Activated gamma-delta T cell treated with Interleukin-2 at 50 U/mL for 16 hours (primary cell): ENCODE data around the gene HIGD1C.
"Not testable (repeated sequence)": the region's sequence is repeated elsewhere in the genome, so short reads cannot be mapped to it uniquely, and the experiment has no call there.

Experiments
- DNase-seq: peaks from one replicate; pipeline ENCODE4 v3.0.0-alpha.2; 2020

The HIGD1C gene

GRCh38 chr12:50934371-50934851, 17.9 kb upstream of the HIGD1C start:
- DNase-seq: no peak

GRCh38 chr12:50934981-50935807, 17.1 kb upstream of the HIGD1C start:
- DNase-seq: no peak

DNA sequence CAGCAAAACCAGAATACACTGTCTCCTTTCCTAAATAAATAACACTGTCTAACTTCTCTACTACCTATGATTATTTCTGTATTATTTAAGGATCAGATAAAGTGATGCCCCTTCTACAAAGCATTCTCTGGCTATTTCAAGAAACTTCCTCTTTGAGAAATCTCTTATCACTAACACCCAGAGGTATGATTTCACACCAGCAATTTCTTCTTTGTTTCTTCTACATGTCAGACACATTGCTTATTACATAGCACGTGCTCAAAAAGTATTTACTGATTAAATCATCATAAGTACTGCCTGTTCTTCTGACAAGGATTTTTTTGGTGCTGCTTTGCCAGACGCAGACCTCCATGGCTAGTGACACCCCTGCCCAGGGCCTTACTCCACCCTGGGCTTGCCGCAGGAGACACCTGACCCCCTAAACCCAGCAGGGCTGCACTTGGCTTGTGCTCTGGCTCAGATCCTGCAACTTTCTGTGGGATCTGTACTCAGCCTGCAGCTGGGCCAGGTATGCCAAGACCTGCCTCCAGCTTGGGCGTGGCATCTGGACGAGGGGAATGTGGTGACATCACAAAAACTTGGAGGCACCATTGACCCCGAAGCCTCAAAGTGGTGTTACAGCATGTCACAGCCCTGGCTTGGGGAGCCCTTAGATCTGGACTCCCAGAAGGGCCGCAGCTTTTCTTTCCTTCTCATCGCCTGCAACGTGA, 15.4 kb upstream of the HIGD1C start:
- DNase-seq: no peak

- no peak for DNase-seq
These were observed 14.7 kb upstream of the HIGD1C start for GRCh38 chr12:50937653-50938052.

DNA sequence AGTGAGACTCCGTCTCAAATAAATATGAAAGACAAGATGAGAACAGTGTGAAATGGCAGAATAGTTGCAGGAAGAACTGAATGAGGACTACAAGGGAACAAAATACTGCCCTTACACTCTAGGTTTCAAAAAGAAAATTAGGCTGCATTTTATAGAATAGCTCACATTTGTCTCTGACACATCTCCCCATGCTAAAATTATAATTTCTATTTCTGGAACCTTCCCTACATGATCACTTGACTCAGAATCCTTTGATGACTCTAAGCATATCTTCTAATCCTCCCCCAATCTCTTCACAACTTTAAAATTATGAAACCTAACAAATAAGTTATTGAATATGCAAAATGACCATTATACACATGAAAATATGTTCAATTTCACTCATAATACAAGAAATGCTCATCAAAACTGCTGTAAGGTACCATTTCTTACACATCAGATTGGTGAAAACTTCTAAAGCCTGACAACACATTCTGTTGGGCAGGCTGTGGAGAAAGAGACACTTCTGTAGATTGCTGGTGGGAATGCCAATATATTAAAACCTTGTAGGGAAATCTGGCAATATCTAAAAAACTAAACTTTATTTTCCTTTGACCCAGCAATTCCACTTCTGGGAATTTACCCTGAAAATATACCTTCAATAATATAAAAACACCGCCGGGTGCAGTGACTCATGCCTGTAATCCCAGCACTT, 4.3 kb upstream of the HIGD1C start:
- DNase-seq: no peak

DNA sequence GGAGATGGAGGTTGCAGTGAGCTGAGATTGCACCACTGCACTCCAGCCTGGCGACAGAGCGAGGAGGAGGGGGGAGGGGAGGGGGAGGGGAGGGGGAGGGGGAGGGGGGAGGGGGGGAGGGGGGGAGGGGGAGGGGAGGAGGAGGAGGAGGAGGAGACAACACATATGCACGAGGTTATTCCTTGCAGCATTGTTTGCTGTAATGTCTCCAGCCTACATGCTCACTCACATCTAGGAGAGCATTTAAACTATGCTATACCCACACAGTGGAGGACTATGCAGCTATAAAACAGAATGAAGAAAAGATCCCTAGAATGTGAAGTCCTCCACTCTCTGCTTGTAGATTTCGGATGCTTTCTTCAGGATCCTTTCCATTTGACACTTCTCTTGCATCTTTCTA, 3.5 kb upstream of the HIGD1C start:
- no peak for DNase-seq

- DNase-seq: no peak
These were observed 2.5 kb upstream of the HIGD1C start for GRCh38 chr12:50949801-50950302.

GRCh38 chr12:50951112-50951511, 1.2 kb upstream of the HIGD1C start:
- no peak for DNase-seq

GRCh38 chr12:50953047-50953446, 703 bp downstream of the HIGD1C start:
- DNase-seq: no peak

- DNase-seq: not testable (repeated sequence)
These were observed 2.4 kb downstream of the HIGD1C start for GRCh38 chr12:50954789-50955188.

DNA sequence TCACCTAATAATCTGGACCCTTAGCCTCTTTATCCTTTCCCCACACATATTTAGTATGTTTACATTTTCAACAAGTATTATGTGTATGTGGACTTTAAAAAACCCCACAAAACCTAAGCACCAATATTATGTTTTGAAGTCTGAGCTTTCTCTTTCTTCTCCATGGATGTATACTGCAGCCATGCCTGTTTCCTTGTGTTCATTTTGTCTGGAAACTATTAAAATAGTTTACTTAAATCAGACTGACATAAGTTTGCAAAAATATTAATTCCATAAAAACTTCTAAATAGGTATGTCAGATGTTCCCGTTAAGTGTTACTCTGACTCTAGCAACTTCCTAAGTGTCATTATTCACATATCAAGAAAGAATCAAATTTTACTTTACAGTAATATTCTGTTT, 2.9 kb downstream of the HIGD1C start:
- DNase-seq: no peak

DNA sequence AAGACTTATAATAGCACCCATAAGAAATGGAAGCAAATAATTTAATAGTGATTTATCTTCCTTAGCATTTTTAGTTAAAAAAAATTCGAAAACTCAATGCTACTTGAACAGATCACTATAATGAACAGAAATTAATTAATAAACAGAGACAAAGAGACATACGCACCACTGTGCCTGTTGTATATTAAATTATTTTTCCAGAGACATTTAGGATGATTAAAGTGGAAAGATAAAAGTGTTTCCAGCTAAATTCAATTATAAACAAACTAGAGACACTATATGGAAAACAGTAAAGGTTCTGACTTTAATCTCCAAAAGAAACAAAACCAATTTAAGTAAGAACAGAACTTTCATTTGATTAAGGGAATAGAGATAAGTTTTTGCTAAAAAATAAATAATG, 3.4 kb downstream of the HIGD1C start:
- DNase-seq: no peak

GRCh38 chr12:50960130-50960529, 7.8 kb downstream of the HIGD1C start:
- DNase-seq: no peak

GRCh38 chr12:50961708-50962107, 9.4 kb downstream of the HIGD1C start:
- no peak for DNase-seq

GRCh38 chr12:50964432-50964831, 12.1 kb downstream of the HIGD1C start:
- no peak for DNase-seq

- no peak for DNase-seq
These were observed 19.6 kb downstream of the HIGD1C start for GRCh38 chr12:50971946-50972345.

- no peak for DNase-seq
These were observed 27.2 kb downstream of the HIGD1C start for GRCh38 chr12:50979369-50980052.

- no peak for DNase-seq
These were observed 28.2 kb downstream of the HIGD1C start for GRCh38 chr12:50980545-50980944.

GRCh38 chr12:50981319-50982239, 29.2 kb downstream of the HIGD1C start:
- DNase-seq: no peak

GRCh38 chr12:50984586-50985298, 32.4 kb downstream of the HIGD1C start:
- DNase-seq: no peak

GRCh38 chr12:50985322-50985721, 33.0 kb downstream of the HIGD1C start:
- no peak for DNase-seq
